ENCODE data around the gene PTTG1IP2.

- TF ChIP-seq CTCF (IDR thresholded peaks at IDR 0.05; ENCODE audit: low read depth, low read length, missing input control) (no peak), TAF1 (conservative IDR thresholded peaks at IDR 0.05) (no peak), RAD21 (IDR thresholded peaks at IDR 0.05) (no peak), EGR1 (IDR thresholded peaks at IDR 0.05; ENCODE audit: low read depth in 2 of 2) (no peak), GABPA (IDR thresholded peaks at IDR 0.05 in 1 of 2, conservative IDR thresholded peaks at IDR 0.05 in 1 of 2) (no peak)
Observed at GRCh38 chr7:90551036-90551435, 81.6 kb downstream of the PTTG1IP2 start.
